Activated CD4-positive, alpha-beta T cell treated with anti-CD3 and anti-CD28 coated beads, Interleukin-2, amount 10 ng/mL, durations not matched to agents 7 days and 5 days (primary cell): ENCODE measurements around the gene HIGD1A. TPM values are rescaled to one million over a fixed set of nuclear protein-coding genes. Genes with fewer than 3 reads are reported as not detected.

Experiments
- CTCF ChIA-PET: fragments of 350-600 bp; sonication (Branson Sonifier 250); formaldehyde crosslinking; loops from one replicate; lab custom pipeline; 2021; ENCODE audit warnings: antibody characterized with exemption; lab: Charles Lee
- POLR2A ChIA-PET: fragments of 350-600 bp; sonication (Branson Sonifier 250); formaldehyde crosslinking; loops from one replicate; lab custom pipeline; 2021; ENCODE audit warnings: antibody characterized with exemption; lab: Charles Lee
- DNase-seq: peaks from one replicate; pipeline ENCODE4 v3.0.0-alpha.2; 2020
- H3K27ac Mint-ChIP-seq: one replicate; pipeline ENCODE4 v1.8.0; 2021; ENCODE audit warnings: mild to moderate bottlenecking, moderate library complexity, mixed read lengths
- H3K27me3 Mint-ChIP-seq: one replicate; pipeline ENCODE4 v1.8.0; 2021; ENCODE audit warnings: mixed read lengths
- H3K36me3 Mint-ChIP-seq: one replicate; pipeline ENCODE4 v1.8.0; 2021; ENCODE audit warnings: low read depth, mixed read lengths
- H3K4me1 Mint-ChIP-seq: one replicate; pipeline ENCODE4 v1.8.0; 2021; ENCODE audit warnings: mixed read lengths
- H3K4me3 Mint-ChIP-seq: one replicate; pipeline ENCODE4 v1.8.0; 2021; ENCODE audit warnings: mild to moderate bottlenecking, moderate library complexity, mixed read lengths
- H3K9me3 Mint-ChIP-seq: one replicate; pipeline ENCODE4 v1.8.0; 2021; ENCODE audit warnings: mixed read lengths
- total RNA-seq, 2 experiments: library from RNA; stranded (reverse); gene quantifications; one replicate each; pipeline ENCODE4 v1.2.3, GENCODE V29; 2021

The HIGD1A gene
- total RNA-seq, 2 experiments from 2014 or later: 51.6 to 72.1 TPM

DNA sequence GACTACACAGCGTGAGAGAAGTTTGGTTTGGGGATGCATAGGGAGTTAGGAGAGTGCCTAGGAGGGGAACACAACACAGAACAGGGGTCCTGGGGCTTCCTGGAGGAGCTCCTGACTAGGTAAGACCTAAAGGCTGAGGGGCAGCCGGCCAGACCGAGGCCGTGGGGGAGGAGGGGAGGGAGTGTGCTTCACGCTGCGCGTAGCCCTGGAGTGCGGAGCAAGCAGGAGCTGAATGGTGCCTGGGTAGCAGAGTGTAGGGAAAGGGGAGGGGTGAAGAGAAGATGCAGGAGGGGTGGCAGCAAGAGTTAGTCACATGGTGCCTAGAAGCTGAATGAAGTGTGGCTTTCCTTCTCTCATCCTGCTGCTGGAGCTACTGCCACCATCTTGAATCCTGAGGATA is 69.3 kb downstream of the HIGD1A start:
- H3K36me3 Mint-ChIP-seq: no peaks in the 10 kb centered on the region
- ChIA-PET CTCF (no interaction called here), POLR2A (no interaction called here)
- no peaks in the 10 kb centered on the region for H3K9me3 Mint-ChIP-seq
- H3K4me1 Mint-ChIP-seq: no peaks in the 10 kb centered on the region
- no peak overlapping the region for H3K4me3 Mint-ChIP-seq
- no peak for DNase-seq
- H3K27ac Mint-ChIP-seq: no peak overlapping the region
- peaks cover 5% of the 10 kb centered on the region for H3K27me3 Mint-ChIP-seq

DNA sequence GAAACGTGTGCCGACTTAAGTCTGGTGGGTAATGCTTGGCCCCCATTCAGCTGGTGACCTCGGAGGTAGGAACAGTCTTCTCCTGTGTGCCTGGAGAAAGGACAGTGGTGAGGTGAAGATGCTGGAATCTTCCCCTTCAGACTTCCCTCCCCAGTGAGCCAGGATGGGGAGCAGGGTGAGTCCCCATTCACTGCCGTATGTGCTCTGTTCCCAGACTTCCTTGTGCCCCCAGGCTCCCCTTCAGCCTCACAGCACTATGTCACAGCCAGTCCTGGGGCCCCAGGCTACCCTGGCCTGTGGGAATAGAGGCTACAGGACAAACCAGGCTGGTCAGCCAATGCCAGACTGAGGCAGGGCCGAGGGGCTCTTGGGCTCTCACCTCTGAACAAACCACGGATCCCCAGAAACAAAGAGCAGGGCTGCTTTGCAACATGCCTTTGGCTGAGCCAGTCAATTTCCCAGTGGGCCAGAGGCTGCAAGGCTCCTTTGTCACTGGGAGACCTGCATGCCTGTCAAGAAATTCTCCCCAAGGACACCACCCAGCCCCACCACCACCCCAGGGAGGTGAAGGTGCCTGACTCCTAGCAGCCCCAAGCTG is 69.9 kb downstream of the HIGD1A start:
- Mint-ChIP-seq H3K4me3 (no peak overlapping the region), H3K36me3 (no peaks in the 10 kb centered on the region), H3K27ac (no peak overlapping the region), H3K4me1 (no peaks in the 10 kb centered on the region), H3K9me3 (no peaks in the 10 kb centered on the region), H3K27me3 (peaks cover 5% of the 10 kb centered on the region)
- POLR2A ChIA-PET: no interaction called here
- no peak for DNase-seq
- CTCF ChIA-PET: no interaction called here

DNA sequence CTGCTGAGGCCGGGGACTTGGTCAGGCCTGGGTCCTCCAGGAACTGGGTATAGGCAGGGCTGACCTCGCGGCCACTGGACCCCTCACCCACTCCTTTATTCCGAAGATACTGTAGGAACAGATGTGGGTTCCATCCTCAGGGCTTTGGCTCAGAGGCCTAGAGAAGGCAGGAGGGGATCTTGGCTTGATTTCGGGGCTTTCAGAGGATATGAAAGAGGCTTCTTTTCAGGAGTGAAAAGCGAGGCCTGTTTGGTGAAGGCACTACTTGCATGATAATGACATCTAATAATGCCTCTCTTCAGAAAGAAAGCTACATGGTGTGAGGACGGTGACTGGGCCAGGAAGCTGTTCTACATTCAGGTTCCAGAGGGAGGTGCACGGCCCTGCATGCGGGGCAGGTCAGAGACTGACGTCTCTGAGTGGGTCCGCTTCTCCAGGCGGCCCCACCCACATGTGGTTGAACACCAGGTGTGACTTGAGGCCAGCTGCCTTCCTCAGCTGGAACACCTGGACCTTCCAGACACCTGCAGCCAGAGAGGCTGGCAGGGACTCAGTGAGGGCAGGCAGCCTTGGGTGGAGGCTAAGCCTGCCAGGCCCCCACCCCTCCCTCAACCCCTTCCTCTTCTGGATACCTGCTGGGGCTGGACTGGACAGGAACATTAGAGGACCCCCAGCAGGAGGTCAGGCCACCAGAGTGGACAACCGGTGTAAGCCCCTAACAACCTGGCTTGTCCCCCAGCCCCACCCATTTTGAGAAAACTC is 70.6 kb downstream of the HIGD1A start:
- CTCF ChIA-PET: no interaction called here
- H3K4me3 Mint-ChIP-seq: no peak overlapping the region
- H3K27me3 Mint-ChIP-seq: peaks cover 5% of the 10 kb centered on the region
- H3K27ac Mint-ChIP-seq: no peak overlapping the region
- no peak for DNase-seq
- POLR2A ChIA-PET: no interaction called here
- H3K9me3 Mint-ChIP-seq: no peaks in the 10 kb centered on the region
- no peaks in the 10 kb centered on the region for H3K36me3 Mint-ChIP-seq
- H3K4me1 Mint-ChIP-seq: no peaks in the 10 kb centered on the region

Other genes starting within 250 kb of the HIGD1A start
- gene SEC22C, start 222.5 kb downstream of the HIGD1A start, total RNA-seq: 10 to 100 TPM; 56.0 to 58.9 TPM
- 10 to 100 TPM; 48.9 to 63.6 TPM for gene SS18L2, start 213.6 kb downstream of the HIGD1A start, total RNA-seq
- 100 to 1,000 TPM in 1 of 2 experiments, 10 to 100 TPM in 1; 96.4 to 106 TPM for gene NKTR, start 203.8 kb downstream of the HIGD1A start, total RNA-seq
- under 1 TPM; 0.21 to 0.22 TPM for gene ZBTB47, start 150.8 kb downstream of the HIGD1A start, total RNA-seq
- not detected for gene KLHL40, start 119.0 kb downstream of the HIGD1A start, total RNA-seq
- not detected for gene HHATL, start 101.7 kb downstream of the HIGD1A start, total RNA-seq
- gene CCDC13, start 31.2 kb downstream of the HIGD1A start, total RNA-seq: under 1 TPM; 0.60 to 0.65 TPM
- gene ACKR2, start 5.0 kb upstream of the HIGD1A start, total RNA-seq: under 1 TPM; 0.40 to 0.73 TPM
- not detected for gene CYP8B1, start 71.4 kb upstream of the HIGD1A start, total RNA-seq
- gene ZNF662, start 101.7 kb upstream of the HIGD1A start, total RNA-seq: under 1 TPM; 0.22 to 0.25 TPM
- gene GASK1A, start 174.8 kb upstream of the HIGD1A start, total RNA-seq: not detected